Chondrocyte (in vitro differentiated cells): Measurements from ENCODE around the gene CPPED1. TPM values are rescaled to one million over a fixed set of nuclear protein-coding genes. Genes with fewer than 3 reads are reported as not detected.

Experiments
- DNase-seq: peaks from one replicate; pipeline ENCODE4 v3.0.0; 2021; ENCODE audit warnings: mixed read lengths, low spot score
- H3K27ac Mint-ChIP-seq: one replicate; pipeline ENCODE4 v1.8.0; 2021; ENCODE audit warnings: mild to moderate bottlenecking, moderate library complexity, mixed read lengths; ENCODE audit not compliant: unreplicated experiment
- H3K27me3 Mint-ChIP-seq: 2 replicates; pipeline ENCODE4 v1.8.0; 2021; ENCODE audit warnings: low read depth, mixed read lengths
- H3K36me3 Mint-ChIP-seq: 2 replicates; pipeline ENCODE4 v1.8.0; 2021; ENCODE audit warnings: low read depth, mixed read lengths
- H3K4me1 Mint-ChIP-seq: 2 replicates; pipeline ENCODE4 v1.8.0; 2021; ENCODE audit warnings: low read depth, mild to moderate bottlenecking, mixed read lengths
- H3K4me3 Mint-ChIP-seq: one replicate; pipeline ENCODE4 v1.8.0; 2021; ENCODE audit warnings: mild to moderate bottlenecking, moderate library complexity, mixed read lengths; ENCODE audit not compliant: unreplicated experiment
- H3K9me3 Mint-ChIP-seq: 2 replicates; pipeline ENCODE4 v1.8.0; 2021; ENCODE audit warnings: low read depth, mixed read lengths
- total RNA-seq: library from RNA; stranded (reverse); gene quantifications from 3 replicates; pipeline ENCODE4 v1.2.1, GENCODE V29; 2021
- TF ChIP-seq, protein P1 (sequence below): fragments of 200-600 bp; sonication (generic); IDR thresholded peaks from 2 replicates; pipeline ENCODE4 v1.5.0; 2021; ENCODE audit warnings: antibody characterized with exemption, mild to moderate bottlenecking, moderate library complexity

The CPPED1 gene
- total RNA-seq, 1 donor from 2014 or later = 18.1 TPM

- H3K36me3 Mint-ChIP-seq = peaks cover 12% of the 10 kb centered on the region
Observed at GRCh38 chr16:12728469-12728868, 75.2 kb downstream of the CPPED1 start.

GRCh38 chr16:12724226-12724625 lies 79.5 kb downstream of the CPPED1 start:
- no peak for DNase-seq
- H3K4me1 Mint-ChIP-seq = peaks cover 46% of the 10 kb centered on the region

More at GRCh38 chr16:12728469-12728868, 75.2 kb downstream of the CPPED1 start:
- Mint-ChIP-seq H3K4me3 (no peak overlapping the region), H3K9me3 (peaks cover 13% of the 10 kb centered on the region), H3K27me3 (no peaks in the 10 kb centered on the region), H3K4me1 (peaks cover 38% of the 10 kb centered on the region), H3K27ac (peak overlapping the region; percentile 29)
- TF ChIP-seq, protein P1, sequence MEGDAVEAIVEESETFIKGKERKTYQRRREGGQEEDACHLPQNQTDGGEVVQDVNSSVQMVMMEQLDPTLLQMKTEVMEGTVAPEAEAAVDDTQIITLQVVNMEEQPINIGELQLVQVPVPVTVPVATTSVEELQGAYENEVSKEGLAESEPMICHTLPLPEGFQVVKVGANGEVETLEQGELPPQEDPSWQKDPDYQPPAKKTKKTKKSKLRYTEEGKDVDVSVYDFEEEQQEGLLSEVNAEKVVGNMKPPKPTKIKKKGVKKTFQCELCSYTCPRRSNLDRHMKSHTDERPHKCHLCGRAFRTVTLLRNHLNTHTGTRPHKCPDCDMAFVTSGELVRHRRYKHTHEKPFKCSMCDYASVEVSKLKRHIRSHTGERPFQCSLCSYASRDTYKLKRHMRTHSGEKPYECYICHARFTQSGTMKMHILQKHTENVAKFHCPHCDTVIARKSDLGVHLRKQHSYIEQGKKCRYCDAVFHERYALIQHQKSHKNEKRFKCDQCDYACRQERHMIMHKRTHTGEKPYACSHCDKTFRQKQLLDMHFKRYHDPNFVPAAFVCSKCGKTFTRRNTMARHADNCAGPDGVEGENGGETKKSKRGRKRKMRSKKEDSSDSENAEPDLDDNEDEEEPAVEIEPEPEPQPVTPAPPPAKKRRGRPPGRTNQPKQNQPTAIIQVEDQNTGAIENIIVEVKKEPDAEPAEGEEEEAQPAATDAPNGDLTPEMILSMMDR = no peak
- no peak for DNase-seq

DNA sequence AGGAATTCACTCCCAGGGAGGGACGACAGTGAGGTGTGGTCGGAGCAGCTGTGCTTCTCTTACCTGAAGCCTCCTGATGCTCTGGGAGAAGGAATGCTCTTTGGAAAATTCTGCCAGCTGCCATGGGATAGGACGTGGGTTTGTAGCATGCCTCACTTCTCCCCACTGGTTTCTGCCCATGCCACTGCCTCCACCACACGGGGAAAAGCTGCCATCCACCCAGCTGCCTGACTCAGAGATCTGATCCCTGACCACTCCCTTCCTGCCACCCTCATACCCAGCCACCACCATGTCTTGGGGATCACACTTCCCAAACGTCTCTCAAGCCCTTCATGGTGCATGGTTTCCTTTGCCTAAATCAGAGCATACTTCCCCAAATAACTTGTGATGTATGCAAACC lies 80.0 kb downstream of the CPPED1 start:
- Mint-ChIP-seq H3K27me3 (no peaks in the 10 kb centered on the region), H3K4me3 (no peak overlapping the region), H3K4me1 (peaks cover 40% of the 10 kb centered on the region), H3K27ac (no peak overlapping the region), H3K9me3 (peaks cover 4% of the 10 kb centered on the region), H3K36me3 (peaks cover 2% of the 10 kb centered on the region)
- no peak for DNase-seq
- TF ChIP-seq, protein P1 = no peak

More at GRCh38 chr16:12724226-12724625, 79.5 kb downstream of the CPPED1 start:
- TF ChIP-seq, protein P1 = no peak
- Mint-ChIP-seq H3K27ac (no peak overlapping the region), H3K9me3 (peaks cover 4% of the 10 kb centered on the region), H3K4me3 (no peak overlapping the region), H3K27me3 (no peaks in the 10 kb centered on the region), H3K36me3 (peaks cover 2% of the 10 kb centered on the region)

- no peak for DNase-seq
- H3K27me3 Mint-ChIP-seq = no peaks in the 10 kb centered on the region
- H3K27ac Mint-ChIP-seq = peak overlapping the region; percentile 65
- H3K4me3 Mint-ChIP-seq = no peak overlapping the region
- peaks cover 2% of the 10 kb centered on the region for H3K36me3 Mint-ChIP-seq
- TF ChIP-seq, protein P1 = no peak
- H3K4me1 Mint-ChIP-seq = peaks cover 28% of the 10 kb centered on the region
- H3K9me3 Mint-ChIP-seq = peaks cover 4% of the 10 kb centered on the region
Observed at GRCh38 chr16:12721841-12722421, 81.8 kb downstream of the CPPED1 start.

DNA sequence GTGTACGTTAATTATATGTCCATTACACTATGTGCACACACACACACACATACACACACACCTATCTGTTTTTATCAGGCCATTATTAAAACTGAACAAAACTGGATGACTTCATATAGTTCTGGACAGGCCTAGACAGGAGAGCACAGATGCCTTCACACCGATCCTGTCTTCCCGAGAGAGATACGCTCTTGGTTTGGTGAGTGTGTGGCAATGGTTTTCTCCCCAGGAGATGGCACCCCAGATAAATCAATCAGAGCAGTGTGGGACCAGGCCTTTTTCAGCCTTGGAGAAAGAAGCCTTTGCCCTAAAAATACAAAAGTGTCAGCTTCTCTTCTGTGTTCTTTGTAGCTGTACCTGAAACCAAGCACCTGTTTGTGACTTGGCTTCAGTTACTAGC lies 83.7 kb downstream of the CPPED1 start:
- Mint-ChIP-seq H3K4me1 (peaks cover 28% of the 10 kb centered on the region), H3K36me3 (peaks cover 5% of the 10 kb centered on the region), H3K27me3 (no peaks in the 10 kb centered on the region), H3K9me3 (peaks cover 7% of the 10 kb centered on the region), H3K4me3 (no peak overlapping the region), H3K27ac (no peak overlapping the region)
- TF ChIP-seq, protein P1 = no peak
- no peak for DNase-seq
